GM21526 (cell line): ENCODE measurements around the gene GRK5.
"Not testable (repeated sequence)": the region's sequence is repeated elsewhere in the genome, so short reads cannot be mapped to it uniquely, and the experiment has no call there.

Experiments used
- ATAC-seq: cut with Tn5 transposase; IDR thresholded peaks from one replicate; pipeline ENCODE4 v1.9.1; 2021; ENCODE audit warnings: moderate library complexity; ENCODE audit not compliant: unreplicated experiment, low FRiP score

Gene GRK5

DNA sequence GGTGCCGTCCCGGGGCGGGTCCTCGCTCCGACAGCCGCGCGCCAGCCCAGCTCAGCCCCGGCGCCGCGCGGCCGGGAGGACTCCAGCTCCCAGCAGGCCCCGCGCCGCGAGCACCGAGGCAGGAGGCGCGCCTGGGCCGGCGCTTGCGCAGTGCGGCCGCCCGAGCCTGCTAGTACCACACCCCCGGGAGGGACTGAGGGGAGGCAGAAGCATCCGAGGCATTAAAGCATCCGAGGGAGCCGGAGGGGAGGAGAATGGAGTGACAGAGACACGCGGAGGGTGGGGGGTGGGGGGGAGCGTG is at the start of gene GRK5:
Gene GRK5 (plus strand): TSS at position 206 of the 301 bp plus-strand sequence. CDS start 347 bp downstream, outside the sequence.
- ATAC-seq: peak; percentile 68

DNA sequence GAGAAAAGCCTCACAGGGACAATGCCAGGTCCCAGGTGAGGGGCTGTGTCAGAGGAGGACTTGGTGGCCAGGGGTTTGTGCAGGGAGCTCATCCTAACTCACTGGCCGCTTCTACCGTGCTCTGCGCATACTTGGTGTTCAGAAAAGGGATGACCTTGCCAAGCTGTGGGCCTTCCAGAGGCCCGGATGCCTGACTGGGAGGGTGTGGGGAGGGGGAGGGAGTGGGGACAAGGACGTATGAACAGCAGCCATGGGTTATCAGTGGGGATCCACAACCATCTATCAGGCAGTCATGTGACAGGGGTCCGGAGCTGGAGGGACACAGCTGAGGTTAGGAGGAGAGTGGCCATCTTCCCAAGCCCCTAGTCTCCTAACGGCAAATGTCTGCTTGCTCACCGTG is 48.0 kb upstream of the GRK5 start:
- no peak for ATAC-seq

DNA sequence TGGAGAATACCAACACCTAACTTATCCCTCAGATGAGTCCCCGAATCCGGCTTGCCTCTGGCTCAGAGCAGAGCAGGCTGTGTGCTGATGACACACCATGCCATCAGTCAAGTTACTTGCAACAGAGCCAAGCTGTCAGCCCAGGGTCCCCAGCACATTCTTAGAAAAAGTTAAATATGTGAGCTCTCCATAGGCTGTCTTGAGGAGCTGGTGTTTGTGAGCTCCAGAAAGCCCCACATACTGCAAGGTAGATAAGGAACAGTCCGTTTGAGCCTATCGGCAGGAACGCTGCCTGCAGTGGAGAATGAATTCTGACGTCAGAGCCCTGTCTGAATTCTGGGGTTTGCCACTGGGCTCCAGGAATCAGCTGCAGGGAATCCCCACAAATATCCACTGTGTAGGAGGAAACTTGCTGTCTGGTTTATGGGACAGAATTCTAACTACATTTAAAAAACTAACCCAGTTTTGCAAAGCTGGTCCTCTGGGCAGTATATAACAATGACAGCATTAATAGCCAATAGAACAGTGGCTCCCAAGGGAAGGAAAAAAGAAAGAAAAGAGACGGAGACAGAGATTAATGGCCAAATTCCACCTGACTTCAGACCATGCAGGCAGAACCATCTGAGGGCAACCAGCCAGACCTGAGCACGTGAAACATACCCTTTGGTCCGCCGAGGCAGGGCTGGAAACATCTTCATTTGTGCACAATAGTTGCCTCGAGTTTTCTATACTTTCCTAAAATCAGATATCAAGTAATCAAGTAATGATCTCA is 45.5 kb upstream of the GRK5 start:
- ATAC-seq: no peak

DNA sequence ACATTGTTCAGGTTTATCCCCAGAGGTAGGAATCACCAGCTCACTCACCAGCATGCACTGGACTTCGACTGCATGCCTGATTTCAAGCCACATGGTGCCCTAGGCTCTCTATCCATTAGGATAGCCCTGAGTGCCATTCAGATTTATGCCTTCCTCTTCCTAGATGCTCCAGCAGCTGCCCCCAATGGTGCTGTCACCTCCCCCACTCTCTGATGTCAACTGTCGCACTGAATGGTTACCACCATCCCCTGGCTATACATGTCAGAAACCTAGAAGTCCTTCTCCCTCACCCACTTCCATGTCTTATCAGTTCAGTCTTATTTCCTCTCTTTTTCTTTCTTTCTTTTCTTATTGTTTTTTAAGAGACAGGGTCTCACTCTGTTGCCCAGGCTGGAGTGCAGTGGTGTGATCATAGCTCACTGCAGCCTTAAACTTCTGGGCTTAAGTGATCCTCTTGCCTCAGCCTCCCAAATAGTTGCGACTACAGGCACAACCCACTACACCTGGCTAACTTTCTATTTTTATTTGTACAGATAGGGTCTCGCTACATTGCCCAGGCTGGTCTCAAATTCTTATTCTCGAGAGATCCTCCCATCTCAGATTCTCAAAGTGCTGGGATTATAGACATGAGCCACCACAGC is 44.8 kb upstream of the GRK5 start:
- no peak for ATAC-seq

DNA sequence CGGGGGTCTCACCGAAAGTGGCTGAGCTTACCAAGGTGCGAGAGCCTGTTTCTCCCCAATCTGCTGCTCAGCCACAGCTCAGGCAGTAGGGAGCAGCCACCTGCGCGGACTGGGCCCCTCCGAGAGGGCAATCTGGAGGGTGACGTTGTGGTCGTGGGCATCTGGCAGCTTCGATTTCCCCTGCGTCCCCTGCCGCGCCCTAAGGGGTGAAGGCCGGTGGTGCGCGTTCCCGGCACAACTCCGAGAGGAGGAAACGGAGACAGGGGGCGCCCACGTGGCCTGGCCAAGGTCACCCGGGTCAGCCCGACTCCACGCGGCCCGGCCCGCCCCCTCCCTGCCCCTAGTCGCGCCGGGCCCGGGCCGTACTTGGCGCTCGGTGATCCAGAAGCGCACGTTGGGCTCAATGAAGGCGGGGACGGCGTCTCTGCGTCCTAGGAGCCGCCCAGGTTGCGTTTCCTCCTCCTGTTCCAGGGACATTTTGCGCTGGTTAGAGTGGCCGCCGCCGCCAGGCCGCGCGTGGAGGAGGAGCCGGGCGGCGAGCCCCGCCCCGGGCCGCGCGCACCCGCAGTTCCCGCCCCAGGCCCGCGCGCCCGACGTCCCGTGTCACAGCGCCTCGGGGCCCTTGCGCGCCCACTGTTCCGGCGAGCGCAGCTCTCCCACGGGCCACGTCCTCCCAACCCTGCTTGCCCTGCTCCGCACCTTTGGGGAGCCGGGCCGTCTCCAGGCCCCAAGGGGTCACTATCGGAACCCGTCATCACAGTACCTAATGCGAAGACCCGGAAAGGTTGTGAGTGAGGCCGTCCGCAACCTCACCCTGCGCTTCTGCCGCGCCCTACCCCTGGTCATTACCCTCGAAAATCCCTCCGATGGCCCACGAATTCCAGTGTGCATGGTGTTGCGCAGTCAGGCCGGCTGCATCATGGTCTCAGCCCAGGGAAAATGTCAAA is 41.9 kb upstream of the GRK5 start, which contains the start of gene SFXN4:
Gene SFXN4 (minus strand): TSS at position 544 of the 947 bp plus-strand sequence. CDS start 67 bp downstream, at position 477.
- ATAC-seq: peak; percentile 87

DNA sequence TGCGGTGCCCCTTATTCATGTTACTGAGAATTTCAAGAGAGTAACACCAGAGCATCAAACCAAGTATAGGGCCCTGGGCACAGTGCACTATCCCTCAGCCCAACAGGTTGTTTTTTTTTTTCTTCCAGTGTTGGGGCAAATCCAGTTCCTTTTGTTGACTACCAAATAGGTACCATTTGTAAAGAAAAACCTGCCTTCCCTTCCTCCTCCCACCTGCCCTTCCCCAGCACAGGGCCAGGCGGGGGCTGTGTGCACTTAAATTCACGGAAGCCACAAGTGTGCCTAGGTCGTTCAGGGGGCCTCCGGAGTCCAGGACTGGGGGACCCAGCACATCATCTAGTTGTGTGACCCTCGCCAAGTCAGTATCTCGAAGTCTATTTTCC is 41.3 kb upstream of the GRK5 start:
- no peak for ATAC-seq

DNA sequence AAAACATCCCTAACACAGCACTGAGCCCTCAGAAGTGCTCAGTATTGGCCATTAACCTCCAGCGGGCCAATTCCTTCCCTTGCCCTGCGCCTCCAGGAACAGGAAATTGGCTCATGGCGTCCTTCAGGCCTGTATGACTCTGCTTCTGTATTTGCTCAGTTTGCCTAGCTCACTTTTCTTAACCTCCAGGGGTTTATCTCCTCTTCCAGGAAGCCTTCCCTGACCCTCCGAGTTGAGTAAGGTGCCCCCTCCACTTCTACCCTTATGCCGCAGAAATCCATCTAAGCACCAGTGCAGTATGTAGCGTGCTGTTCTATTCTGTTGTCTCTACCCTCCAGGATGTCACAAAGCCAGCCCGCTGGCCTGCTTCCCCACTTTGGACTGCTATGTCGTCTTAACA is 40.8 kb upstream of the GRK5 start:
- ATAC-seq: no peak

DNA sequence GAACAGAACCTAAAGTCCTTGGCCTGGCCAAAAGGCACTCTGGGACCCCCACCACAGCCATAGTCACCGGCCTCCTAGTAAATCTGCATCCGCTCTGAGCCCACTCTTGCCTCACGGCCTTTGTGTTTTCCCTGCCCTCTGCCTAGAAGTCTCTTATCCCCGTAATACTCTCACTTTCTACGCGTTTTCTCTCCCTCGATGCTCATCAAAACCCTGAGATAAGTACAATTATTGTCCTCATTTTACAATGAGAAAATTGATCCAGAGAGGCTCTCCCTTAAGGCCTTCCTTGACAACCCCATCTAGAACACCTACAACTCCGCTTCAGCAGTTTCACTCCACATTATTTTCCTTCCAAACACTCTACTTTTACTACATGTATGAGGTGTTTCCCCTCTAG is 40.3 kb upstream of the GRK5 start:
- ATAC-seq: no peak

DNA sequence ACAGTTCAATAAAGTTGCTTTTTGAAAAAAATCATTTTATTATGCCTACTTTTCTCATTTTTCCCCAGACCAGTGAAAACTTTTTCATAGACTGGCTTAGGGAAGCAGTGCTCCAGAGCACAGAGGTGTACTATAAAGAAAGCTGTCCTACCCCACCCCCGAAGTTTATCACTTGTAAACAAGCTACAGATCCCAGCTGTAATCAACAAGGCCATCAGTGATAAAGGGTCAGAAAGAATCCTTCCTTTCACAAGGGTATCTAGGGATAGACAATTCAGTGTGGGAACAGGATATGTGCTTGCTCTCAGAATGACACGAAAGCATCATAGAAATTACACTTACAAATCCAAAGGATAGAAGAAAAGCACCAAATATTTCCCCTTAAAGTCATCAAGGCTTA is 33.3 kb upstream of the GRK5 start:
- no peak for ATAC-seq

DNA sequence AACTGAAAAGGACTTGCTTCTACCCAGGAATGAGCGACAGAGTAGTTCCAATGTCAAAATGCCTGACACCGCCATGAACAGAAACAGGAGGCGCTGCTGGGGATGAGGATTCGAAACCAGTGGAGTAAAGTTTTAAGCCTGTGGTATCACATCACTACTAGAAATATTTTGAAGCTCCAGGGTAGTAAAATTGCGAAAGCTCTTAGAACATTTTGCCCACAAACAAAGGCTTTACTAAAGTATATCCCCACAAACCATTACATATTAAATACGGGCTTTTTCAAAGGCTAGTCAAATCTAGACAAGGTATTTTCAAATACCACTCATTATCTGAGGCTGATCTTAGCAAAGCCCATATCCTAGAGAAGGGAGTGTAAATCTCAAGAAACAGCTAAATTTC is 31.2 kb upstream of the GRK5 start:
- ATAC-seq: no peak

DNA sequence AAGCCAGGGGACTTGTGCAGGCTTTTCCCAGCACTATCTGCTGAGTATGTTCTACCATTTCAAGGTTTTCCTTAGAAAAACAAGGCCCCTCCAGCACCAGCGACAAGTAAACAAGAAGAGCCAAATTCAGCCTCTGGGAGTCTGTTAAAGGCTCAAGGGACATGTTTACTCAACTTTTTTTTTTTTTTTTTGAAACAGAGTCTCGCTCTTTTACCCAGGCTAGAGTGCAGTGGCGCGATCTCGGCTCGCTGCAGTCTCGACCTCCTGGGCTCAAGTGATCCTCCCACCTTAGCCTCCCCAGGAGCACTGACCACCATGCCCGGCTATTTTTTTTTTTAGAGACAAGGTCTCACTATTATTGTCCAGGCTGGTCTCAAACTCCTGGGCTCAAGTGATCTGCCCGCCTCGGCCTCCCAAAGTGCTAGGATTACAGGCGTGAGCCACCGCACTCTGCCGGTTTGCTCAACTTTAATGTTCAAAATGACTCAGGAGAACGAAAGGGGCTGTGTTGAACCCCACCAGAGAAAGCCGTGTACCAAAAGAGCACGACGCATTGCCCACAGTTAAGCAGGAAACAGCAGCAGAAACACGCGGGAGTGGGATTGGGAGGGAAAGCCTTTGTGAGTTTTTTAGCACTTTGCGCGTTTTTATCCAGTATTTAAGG is 29.5 kb upstream of the GRK5 start:
- peak; percentile 28 for ATAC-seq

DNA sequence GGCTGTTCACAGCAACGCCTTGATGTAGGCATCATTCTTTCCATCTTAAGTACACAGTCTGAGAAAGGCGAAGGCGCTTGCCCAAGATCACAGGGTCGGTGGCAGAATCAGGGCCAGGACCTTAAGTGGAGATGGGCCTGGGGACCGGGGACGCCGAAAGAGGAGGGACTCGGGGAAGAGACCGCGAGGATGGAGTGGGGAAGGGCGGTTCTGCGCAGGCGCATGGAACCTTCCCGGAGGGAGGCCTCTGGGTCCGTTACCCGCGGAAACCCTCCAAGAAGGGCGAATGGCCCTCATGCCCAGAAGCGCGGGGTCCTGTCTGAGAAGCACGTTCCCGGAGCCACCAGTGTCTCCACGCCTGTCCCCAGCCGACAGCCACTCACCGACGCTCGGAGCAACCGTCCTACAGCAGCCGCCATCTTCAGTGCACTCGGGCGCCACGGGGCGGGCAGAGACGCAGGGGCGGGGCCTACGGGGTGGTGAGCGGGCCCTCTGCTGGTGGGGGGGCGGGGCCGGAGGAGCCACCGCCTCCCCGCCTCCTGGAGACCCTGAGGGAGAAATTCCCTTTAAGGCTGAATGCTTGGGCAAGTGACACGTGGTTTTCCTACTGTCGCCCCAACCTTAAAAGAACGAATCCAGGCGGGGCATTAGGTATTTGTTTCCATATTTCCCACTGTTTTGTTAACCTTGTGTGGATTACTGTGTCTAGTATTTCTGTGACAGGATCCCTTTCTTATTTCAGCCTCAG is 28.8 kb upstream of the GRK5 start, which contains the start of gene PRDX3:
Gene PRDX3 (minus strand): TSS at position 441 of the 748 bp plus-strand sequence. CDS start 22 bp downstream, at position 419.
- peak; percentile 92 for ATAC-seq

DNA sequence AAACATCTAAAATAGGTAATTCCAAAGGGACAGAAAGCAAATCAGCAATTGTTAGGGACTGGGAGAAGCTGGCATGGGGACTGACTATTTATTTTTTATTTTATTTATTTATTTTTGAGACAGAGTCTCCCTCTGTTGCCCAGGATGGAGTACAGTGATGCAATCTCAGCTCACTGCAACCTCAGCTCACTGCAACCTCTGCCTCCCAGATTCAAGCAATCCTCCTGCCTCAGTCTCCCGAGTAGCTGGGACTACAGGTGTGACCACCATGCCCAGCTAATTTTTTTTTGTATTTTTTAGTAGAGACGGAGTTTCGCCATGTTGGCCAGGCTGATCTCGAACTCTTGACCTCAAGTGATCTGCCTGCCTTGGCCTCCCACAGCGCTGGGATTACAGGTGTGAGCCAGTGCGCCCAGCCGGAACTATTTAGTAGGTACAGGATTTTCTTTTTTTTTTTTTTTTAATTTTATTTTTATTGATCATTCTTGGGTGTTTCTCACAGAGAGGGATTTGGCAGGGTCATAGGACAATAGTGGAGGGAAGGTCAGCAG is 26.4 kb upstream of the GRK5 start:
- not testable (repeated sequence) for ATAC-seq

DNA sequence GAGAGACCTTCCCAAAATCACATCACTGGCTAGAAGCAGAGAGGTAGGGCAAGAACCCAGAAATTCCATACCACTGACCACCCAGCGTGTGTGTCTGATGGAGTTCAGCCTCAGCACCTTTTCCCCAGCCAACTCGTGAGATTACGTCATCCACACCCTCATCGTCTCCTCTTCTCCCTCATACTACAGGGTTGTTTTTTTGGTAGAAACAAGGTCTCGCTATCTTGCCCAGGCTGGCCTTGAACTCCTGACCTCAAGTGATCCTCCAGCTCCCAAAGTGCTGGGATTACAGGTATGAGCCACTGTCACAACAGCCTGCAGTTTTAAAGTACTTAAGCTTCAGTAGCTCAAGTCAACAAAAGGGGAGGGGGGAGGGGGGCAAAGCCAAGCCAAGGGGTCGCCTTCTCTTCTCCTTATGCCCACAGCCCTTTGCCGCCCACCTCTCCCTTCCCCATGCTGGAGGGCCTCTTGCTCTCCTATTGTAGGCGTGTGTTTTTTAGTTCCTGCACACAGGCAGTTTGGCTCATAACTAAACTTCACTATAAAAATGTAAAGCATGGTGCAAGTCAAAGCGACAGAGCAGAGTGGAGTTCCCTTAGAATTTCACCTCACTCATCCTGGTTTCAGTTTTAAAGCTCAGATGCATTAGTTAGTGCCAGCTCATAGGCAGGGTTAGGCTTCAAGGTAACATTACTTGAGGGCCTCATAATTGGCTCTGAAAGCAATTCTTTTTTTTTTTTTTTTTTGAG is 23.5 kb upstream of the GRK5 start:
- no peak for ATAC-seq

DNA sequence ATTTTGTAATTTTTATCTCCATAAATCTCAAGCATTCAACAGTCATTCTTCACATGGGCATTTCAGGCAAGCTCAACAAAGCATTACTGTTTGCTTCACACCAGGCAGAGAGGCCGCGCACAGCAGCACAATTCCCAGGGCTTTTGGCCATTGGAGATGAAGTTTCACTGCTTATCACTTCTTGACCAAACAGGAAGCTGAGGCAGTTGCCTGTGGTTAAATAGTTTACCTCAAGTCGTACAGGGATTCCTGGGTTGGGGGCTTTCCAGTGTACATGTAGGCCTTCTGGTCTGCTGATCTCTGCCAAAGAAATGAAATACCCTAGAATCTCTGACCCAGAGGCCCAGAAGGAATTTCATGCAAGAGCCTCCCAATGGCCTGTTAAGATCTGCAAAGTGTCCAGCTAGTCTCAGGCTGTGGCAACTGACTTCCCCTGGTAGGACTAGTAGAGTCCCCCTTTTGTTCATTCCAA is 17.5 kb upstream of the GRK5 start:
- ATAC-seq: no peak

DNA sequence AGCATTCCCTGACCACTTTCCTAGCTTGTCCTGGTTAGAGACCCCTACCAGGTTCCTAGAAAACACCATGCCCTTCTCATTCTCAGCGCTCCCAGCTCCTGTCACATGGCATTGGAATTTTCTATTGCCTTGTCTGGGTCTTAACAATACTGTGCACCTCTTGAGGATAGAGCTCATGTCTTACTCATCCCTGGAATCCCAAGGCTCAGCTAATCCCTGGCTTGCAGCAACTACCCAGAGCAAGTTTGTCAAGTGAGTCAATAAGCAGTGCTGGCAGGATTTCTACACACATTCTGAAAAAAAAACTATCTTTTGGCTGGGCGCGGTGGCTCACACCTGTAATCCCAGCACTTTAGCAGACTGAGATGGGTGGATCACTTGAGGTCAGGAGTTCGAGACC is 17.0 kb upstream of the GRK5 start:
- no peak for ATAC-seq

DNA sequence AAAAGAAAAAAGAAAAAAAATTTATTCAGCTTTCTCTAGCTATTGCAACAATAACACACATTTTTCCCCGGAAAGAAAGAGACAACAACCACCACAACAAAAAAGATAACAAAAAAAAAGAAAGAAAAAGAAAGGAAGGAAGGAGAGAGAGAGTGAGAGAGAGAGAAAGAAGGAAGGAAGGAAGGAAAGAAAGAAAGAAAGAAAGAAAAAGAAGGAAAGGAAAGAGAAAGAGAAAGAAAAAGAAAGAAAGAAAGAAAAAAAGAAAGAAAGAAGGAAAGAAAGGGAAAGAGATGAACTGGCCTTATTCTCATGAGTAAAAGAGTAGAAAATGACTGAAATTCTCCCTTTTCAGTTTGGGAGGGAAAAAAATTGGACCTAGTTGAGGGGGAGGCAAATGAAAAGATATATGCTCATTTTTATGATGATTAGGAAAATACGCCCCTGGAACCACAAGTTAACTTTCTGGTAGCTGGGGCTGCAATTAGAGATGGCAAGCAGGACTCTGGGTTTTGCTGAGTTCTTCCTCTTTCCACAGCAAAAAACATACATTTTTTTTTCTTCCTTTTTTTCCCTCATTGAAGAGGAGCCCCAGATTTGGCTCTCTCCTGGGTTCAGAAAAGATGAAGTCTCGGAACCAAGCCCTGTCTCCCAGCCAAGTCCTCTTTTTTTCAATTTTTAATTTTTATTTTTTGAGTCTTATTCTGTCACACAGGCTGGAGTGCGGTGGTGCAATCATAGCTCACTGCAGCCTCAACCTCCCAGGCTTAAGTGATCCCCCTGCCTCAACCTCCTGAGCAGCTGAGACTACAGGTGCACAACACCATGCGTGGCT is 16.2 kb upstream of the GRK5 start:
- no peak for ATAC-seq

DNA sequence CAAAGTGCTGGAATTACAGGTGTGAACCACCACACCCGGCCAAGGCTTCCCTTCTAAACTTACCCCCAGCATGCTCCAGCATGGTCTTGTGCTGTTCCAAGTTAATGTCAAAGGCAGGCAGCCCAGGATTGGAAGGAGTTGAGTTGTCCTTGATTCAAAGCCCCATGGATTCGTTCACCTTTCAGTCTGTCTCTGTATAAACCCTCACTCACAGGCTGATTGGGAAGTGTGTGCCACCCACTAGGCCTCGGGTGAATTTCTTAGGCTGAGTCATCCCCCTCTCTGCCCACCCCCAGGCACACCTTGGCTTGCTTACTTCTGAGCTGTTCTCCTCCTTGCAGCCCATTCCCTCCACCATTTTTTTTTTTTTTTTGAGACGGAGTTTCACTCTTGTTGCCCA is 15.5 kb upstream of the GRK5 start:
- ATAC-seq: no peak
